Measurements from ENCODE around the gene TBCD.

Gene TBCD

GRCh38 chr17:82883419-82884031 is 131.7 kb downstream of the TBCD start:
- DNase-seq (ENCODE audit: low spot score in 2 of 2), result no peak
- H3K27me3 ChIP-seq (ENCODE audit: low read depth), result no peaks in the 10 kb centered on the region
- in situ Hi-C loops (cut with MboI; ENCODE audit: low sequenced_read_pairs), result no loop called here
- no peaks in the 10 kb centered on the region for H3K9me3 ChIP-seq
- H3K36me3 ChIP-seq (replicated peaks), result peaks cover 43% of the 10 kb centered on the region
- H3K4me3 ChIP-seq, result no peak overlapping the region
- no peaks in the 10 kb centered on the region for H3K4me1 ChIP-seq

DNA sequence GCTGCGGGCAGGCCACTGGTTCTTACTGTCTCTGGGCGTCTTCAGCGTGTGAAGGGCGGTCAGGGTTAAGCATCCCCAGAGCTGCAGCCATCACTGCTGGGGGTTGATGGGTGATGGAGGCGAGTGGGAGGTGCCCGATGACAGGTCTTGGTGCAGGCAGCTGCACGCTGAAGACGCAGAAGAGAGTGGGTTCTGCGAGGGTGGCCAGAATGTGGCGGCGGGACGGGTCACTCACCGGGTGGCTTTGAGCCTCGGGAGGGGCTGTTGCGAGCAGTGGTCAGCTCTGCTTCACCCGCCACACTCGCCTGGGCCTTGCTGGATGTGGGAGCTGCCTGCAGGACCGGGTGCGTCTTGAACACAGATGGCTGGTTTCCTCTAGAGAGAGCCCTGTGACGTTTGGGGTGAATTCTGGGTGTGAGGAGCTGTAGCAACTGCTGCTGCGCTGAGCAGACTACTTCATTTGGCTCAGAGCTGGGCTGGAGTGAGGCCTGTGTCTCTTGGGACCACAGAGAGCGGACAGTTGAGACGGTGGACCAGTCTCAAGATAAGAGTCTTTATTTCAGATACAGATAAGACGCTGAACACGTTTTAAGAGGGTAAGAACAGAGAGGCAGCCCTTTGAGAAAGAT is 132.6 kb downstream of the TBCD start:
- DNase-seq (ENCODE audit: low spot score in 2 of 2), result no peak
- in situ Hi-C loops (cut with MboI; ENCODE audit: low sequenced_read_pairs), result no loop called here
- Histone ChIP-seq H3K9me3 (no peaks in the 10 kb centered on the region), H3K4me3 (no peak overlapping the region), H3K36me3 (replicated peaks) (peaks cover 42% of the 10 kb centered on the region), H3K27me3 (ENCODE audit: low read depth) (no peaks in the 10 kb centered on the region), H3K4me1 (no peaks in the 10 kb centered on the region)

GRCh38 chr17:82884970-82885353 is 133.1 kb downstream of the TBCD start:
- peaks cover 46% of the 10 kb centered on the region for H3K36me3 ChIP-seq (replicated peaks)
- H3K27me3 ChIP-seq (ENCODE audit: low read depth), result no peaks in the 10 kb centered on the region
- no peaks in the 10 kb centered on the region for H3K9me3 ChIP-seq
- no peak for DNase-seq (ENCODE audit: low spot score in 2 of 2)
- no peak overlapping the region for H3K4me3 ChIP-seq
- H3K4me1 ChIP-seq, result no peaks in the 10 kb centered on the region
- in situ Hi-C loops (cut with MboI; ENCODE audit: low sequenced_read_pairs), result no loop called here

DNA sequence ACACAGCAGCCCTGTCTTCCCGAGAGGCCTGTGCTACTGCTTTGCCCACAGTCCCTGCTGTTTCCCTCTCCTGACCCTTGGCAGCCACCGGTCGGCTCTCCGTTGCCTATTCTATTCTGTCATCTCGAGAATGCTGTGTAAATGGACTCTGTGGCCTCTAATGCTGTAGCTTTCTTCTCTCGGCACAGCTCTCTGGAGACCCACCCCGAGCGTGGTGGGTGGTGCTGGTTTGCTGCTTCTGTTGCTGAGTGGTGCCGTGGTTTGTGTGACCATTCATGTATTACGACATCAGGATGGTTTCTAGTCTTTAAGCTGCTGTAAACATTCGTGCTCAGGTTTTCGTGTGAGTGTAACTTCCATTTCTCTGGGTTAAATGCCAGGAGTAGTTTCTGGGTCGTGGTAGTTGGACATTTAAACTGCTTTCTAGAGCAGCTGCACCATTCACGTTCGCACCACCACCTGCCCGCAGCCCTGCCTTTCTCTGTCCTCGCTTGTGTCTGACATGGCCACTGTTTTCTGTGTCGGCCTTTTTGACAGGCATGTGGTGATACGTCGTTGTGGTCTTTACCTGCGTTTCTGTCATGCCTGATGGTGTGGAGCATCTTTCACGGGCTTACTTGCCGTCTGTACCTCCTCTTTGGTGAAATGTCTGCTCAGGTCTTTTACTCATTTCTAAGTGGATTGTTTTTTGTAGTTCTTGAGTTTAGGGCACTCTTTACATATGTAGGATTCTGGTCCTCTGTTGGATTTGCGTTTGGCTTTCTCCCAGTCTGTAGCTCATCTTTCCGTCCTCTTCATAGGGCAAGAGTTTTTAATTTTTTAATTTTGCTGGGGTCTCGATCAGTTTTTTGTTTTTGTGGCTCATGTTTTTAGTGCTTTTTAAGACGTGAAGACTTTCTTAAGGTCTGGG is 135.6 kb downstream of the TBCD start:
- Histone ChIP-seq H3K27me3 (ENCODE audit: low read depth) (no peaks in the 10 kb centered on the region), H3K9me3 (no peaks in the 10 kb centered on the region), H3K36me3 (replicated peaks) (peaks cover 69% of the 10 kb centered on the region), H3K4me1 (no peaks in the 10 kb centered on the region), H3K4me3 (no peak overlapping the region)
- DNase-seq (ENCODE audit: low spot score in 2 of 2), result no peak
- in situ Hi-C loops (cut with MboI; ENCODE audit: low sequenced_read_pairs), result no loop called here

DNA sequence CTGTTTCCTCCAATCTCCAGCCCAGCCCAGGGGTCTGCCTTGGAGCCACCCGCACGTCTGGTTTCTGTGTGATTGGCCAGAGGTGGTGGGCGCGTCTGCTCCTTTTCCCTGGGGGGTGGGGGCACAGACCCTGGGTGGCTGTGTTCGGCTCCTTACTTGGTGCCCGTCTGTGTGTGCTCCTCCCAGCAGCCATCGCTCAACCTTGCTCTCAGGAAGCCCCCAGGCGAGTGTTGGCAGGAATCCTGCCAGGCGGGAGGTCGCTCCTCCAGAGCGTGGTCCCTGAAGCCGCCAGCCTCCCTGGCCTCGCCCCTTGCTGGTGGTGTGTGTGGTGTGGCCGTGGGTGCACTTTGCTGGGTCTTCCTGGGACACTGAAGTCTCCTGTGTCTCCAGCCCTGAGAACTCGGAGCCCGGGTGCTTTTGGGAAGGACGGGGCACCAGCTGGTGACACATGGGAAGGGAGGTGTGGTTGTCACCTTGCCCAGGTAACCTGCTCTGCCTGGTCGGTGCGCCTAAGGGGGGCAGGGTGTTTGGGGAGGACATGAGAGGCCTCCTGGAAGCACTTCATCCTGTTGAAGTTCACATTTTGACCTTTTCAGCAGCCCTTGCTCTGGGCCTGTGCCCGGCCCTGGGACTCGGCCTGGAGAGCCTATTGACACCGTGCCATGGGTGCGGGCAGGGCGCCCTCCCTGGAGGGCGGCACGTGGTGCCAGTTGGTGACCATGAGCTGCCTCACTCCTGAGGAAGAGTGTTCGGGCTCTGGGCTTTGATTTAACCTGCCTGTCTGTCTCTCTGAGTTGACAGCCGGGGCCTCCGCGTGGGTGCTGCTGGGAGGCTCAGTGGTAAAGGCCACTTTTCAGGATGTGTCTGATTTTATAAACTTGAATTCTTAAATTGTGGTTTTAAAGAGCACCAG is 137.0 kb downstream of the TBCD start:
- peaks cover 66% of the 10 kb centered on the region for H3K36me3 ChIP-seq (replicated peaks)
- H3K27me3 ChIP-seq (ENCODE audit: low read depth), result no peaks in the 10 kb centered on the region
- in situ Hi-C loops (cut with MboI; ENCODE audit: low sequenced_read_pairs), result no loop called here
- H3K4me3 ChIP-seq, result no peak overlapping the region
- DNase-seq (ENCODE audit: low spot score in 2 of 2), result no peak
- H3K9me3 ChIP-seq, result no peaks in the 10 kb centered on the region
- no peaks in the 10 kb centered on the region for H3K4me1 ChIP-seq

DNA sequence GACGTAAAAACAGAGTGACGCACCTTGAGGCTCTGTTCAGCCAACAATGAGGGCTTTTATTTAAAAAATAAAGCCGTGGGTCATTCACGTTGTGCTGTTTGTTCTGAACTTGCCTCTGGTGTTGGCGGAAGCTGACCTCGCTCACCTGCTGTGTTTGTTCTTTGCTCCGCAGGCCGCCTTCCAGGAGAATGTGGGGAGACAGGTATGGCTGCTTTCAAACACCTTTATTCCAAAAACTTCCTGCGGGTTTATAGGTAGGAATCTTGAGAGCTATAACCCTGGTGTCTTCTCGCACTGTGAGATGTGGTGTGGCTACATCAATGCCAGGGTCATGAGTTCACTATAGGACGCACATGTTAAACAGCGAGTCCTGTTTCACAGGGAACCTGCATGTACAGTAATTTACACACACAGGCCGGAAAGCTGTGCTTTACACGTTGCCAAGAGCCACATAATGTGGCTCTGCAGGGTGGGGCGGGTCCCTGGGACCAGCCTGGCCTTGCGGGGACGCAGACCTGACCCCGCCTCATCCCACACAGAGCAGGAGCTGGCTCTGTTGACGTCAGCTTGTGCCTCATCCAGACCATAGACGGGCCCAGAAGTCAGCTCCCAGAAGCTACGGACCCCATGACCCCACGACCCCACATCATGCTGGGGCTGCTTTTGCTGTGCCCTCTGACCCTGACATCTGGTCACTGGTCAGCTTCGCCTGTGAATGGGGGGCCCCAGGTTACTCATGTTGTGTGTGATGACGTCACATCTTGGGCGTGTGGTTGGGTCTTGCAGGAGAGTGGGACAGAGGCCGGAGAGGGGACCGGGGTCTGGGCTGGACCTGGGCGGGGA is 137.9 kb downstream of the TBCD start:
- no peak for DNase-seq (ENCODE audit: low spot score in 2 of 2)
- Histone ChIP-seq H3K4me3 (no peak overlapping the region), H3K9me3 (no peaks in the 10 kb centered on the region), H3K36me3 (replicated peaks) (peaks cover 64% of the 10 kb centered on the region), H3K27me3 (ENCODE audit: low read depth) (no peaks in the 10 kb centered on the region), H3K4me1 (no peaks in the 10 kb centered on the region)
- in situ Hi-C loops (cut with MboI; ENCODE audit: low sequenced_read_pairs), result no loop called here

GRCh38 chr17:82890339-82890730 is 138.5 kb downstream of the TBCD start:
- DNase-seq (ENCODE audit: low spot score in 2 of 2), result no peak
- Histone ChIP-seq H3K4me1 (no peaks in the 10 kb centered on the region), H3K27me3 (ENCODE audit: low read depth) (no peaks in the 10 kb centered on the region), H3K4me3 (no peak overlapping the region), H3K9me3 (no peaks in the 10 kb centered on the region), H3K36me3 (replicated peaks) (peaks cover 65% of the 10 kb centered on the region)
- in situ Hi-C loops (cut with MboI; ENCODE audit: low sequenced_read_pairs), result no loop called here

DNA sequence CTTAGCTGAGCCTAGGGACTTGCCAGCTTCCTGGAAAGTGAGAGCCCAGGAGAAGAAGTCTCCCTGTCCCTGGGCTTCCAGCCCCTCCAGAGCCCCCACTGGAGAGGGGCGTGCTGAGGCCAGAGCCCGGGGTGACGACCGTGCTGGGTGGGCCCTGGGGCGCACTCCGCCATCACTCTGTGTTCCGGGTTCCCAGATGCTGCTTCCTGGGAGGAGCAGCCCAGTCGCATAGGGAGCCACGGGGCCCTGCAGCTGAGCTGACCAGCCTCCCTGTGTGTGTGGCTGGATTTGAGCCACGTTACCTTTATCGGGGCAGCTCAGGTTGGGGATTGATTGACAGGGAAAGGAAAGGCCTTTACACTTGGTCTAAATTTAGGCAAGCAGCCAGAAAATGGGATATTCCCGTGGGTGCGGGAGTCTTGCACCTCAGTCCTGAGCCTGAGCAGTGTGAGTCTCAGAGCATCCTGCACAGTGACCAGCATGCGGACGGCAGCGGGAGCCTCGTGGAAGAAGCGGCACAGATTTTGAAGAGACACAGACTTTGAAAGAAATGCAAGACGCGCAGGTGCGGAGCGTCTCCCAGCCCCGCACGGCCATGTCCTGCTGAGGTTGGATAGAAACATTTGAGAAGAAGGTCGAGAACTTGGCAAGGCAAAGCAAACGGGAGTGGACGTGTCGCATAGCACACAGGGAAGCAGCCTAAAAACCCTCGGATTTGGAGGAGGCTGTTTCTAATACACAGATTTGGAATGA is 139.2 kb downstream of the TBCD start:
- Histone ChIP-seq H3K4me1 (no peaks in the 10 kb centered on the region), H3K9me3 (no peaks in the 10 kb centered on the region), H3K27me3 (ENCODE audit: low read depth) (no peaks in the 10 kb centered on the region), H3K4me3 (no peak overlapping the region), H3K36me3 (replicated peaks) (peaks cover 65% of the 10 kb centered on the region)
- no peak for DNase-seq (ENCODE audit: low spot score in 2 of 2)
- in situ Hi-C loops (cut with MboI; ENCODE audit: low sequenced_read_pairs), result no loop called here

GRCh38 chr17:82891911-82892310 is 140.0 kb downstream of the TBCD start:
- in situ Hi-C loops (cut with MboI; ENCODE audit: low sequenced_read_pairs), result no loop called here
- Histone ChIP-seq H3K4me3 (no peak overlapping the region), H3K4me1 (no peaks in the 10 kb centered on the region), H3K27me3 (ENCODE audit: low read depth) (no peaks in the 10 kb centered on the region), H3K36me3 (replicated peaks) (peaks cover 70% of the 10 kb centered on the region), H3K9me3 (no peaks in the 10 kb centered on the region)
- DNase-seq (ENCODE audit: low spot score in 2 of 2), result no peak

- H3K27me3 ChIP-seq (ENCODE audit: low read depth), result no peaks in the 10 kb centered on the region
- peaks cover 62% of the 10 kb centered on the region for H3K36me3 ChIP-seq (replicated peaks)
- DNase-seq (ENCODE audit: low spot score in 2 of 2), result no peak
- H3K9me3 ChIP-seq, result no peaks in the 10 kb centered on the region
- in situ Hi-C loops (cut with MboI; ENCODE audit: low sequenced_read_pairs), result no loop called here
- no peak overlapping the region for H3K4me3 ChIP-seq
- no peaks in the 10 kb centered on the region for H3K4me1 ChIP-seq
Measured at GRCh38 chr17:82892899-82893565, 141.2 kb downstream of the TBCD start.

DNA sequence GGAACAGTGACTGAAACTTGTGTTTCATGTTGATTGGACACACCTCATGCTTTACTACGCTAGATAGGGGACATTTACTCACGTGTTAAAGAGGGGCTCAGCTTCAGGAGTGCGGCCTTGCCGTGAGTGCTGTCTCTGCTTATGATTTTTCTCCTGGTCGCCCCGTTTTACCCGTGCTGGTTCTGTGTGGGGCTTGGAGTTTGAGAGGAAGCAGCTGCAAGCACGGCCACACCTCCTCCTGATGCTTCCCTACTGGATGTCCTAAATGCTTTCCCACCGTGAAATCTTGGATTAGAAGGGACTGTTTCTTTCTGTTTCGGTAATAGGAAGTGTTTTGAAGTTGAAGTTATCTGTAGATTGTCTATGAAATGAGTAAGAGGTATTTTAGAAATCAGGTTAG is 141.9 kb downstream of the TBCD start:
- H3K36me3 ChIP-seq (replicated peaks), result peaks cover 66% of the 10 kb centered on the region

GRCh38 chr17:82894389-82894788 is 142.5 kb downstream of the TBCD start:
- Histone ChIP-seq H3K4me1 (no peaks in the 10 kb centered on the region), H3K9me3 (no peaks in the 10 kb centered on the region), H3K4me3 (no peak overlapping the region), H3K36me3 (replicated peaks) (peaks cover 67% of the 10 kb centered on the region), H3K27me3 (ENCODE audit: low read depth) (no peaks in the 10 kb centered on the region)
- in situ Hi-C loops (cut with MboI; ENCODE audit: low sequenced_read_pairs), result no loop called here
- no peak for DNase-seq (ENCODE audit: low spot score in 2 of 2)

More for the DNA sequence above, 141.9 kb downstream of the TBCD start:
- Histone ChIP-seq H3K27me3 (ENCODE audit: low read depth) (no peaks in the 10 kb centered on the region), H3K4me3 (no peak overlapping the region), H3K9me3 (no peaks in the 10 kb centered on the region), H3K4me1 (no peaks in the 10 kb centered on the region)
- no peak for DNase-seq (ENCODE audit: low spot score in 2 of 2)
- in situ Hi-C loops (cut with MboI; ENCODE audit: low sequenced_read_pairs), result no loop called here

Measured in HAP-1 (cell line).